Karpas-422 (cell line): ENCODE results near the gene GRID2IP. TPM values are rescaled to one million over a fixed set of nuclear protein-coding genes. Genes with fewer than 3 reads are reported as not detected.
"Not testable (repeated sequence)": the region's sequence is repeated elsewhere in the genome, so short reads cannot be mapped to it uniquely, and the experiment has no call there.

ENCODE experiments used
- DNase-seq: peaks from one replicate; pipeline ENCODE4 v3.0.0-alpha.2; 2015
- H2AFZ ChIP-seq: fragments of 200-600 bp; sonication (generic); 2 replicates; pipeline ENCODE4 v1.6.1; 2014; ENCODE audit warnings: antibody characterized with exemption, low read length, mixed read lengths
- H3K27ac ChIP-seq: fragments of 200-600 bp; sonication (generic); 2 replicates; pipeline ENCODE4 v1.5.1; 2014; ENCODE audit warnings: mild to moderate bottlenecking, low read length, moderate library complexity
- H3K27me3 ChIP-seq: fragments of 200-600 bp; sonication (generic); 2 replicates; pipeline ENCODE4 v1.6.1; 2014; ENCODE audit warnings: low read length, mixed read lengths
- H3K36me3 ChIP-seq: fragments of 200-600 bp; sonication (generic); 2 replicates; pipeline ENCODE4 v1.6.1; 2014; ENCODE audit warnings: low read length, mixed read lengths; ENCODE audit not compliant: insufficient read depth
- H3K4me1 ChIP-seq: fragments of 200-600 bp; sonication (generic); 2 replicates; pipeline ENCODE4 v1.6.1; 2014; ENCODE audit warnings: mild to moderate bottlenecking, low read length, mixed read lengths
- H3K4me2 ChIP-seq: fragments of 200-600 bp; sonication (generic); 2 replicates; pipeline ENCODE4 v1.6.1; 2014; ENCODE audit warnings: low read length, low read depth, mild to moderate bottlenecking; ENCODE audit not compliant: poor library complexity, severe bottlenecking
- H3K4me3 ChIP-seq: fragments of 200-600 bp; sonication (generic); 2 replicates; pipeline ENCODE4 v1.5.1; 2014; ENCODE audit warnings: mild to moderate bottlenecking, antibody characterized with exemption, low read length, mixed read lengths
- H3K79me2 ChIP-seq: fragments of 200-600 bp; sonication (generic); 2 replicates; pipeline ENCODE4 v1.6.1; 2014; ENCODE audit warnings: mild to moderate bottlenecking, low read length, mixed read lengths
- H3K9ac ChIP-seq: fragments of 200-600 bp; sonication (generic); 2 replicates; pipeline ENCODE4 v1.6.0; 2014; ENCODE audit warnings: low read length
- H3K9me2 ChIP-seq: fragments of 200-600 bp; sonication (generic), shearing (Covaris generic); replicated peaks from 2 replicates; pipeline ENCODE4 v1.6.0; 2014; ENCODE audit warnings: mild to moderate bottlenecking, low read length, moderate library complexity; ENCODE audit not compliant: insufficient read depth
- H3K9me3 ChIP-seq: fragments of 300-700, 200-600 bp; sonication (generic); 2 replicates; pipeline ENCODE4 v1.6.1; 2014; ENCODE audit warnings: low read length, mixed read lengths
- H4K20me1 ChIP-seq: fragments of 200-600 bp; sonication (generic); 2 replicates; pipeline ENCODE4 v1.6.1; 2014; ENCODE audit warnings: mild to moderate bottlenecking, antibody characterized with exemption, low read length, low read depth; ENCODE audit not compliant: insufficient read depth
- total RNA-seq: library from RNA; depleted of rRNA; stranded (reverse); fragments of >200 nt; shearing (Covaris generic); gene quantifications from 2 replicates; pipeline ENCODE4 v1.2.3, GENCODE V29; 2014; ENCODE audit warnings: low replicate concordance; rRNA removed

Gene GRID2IP
- not detected in 2 replicates for total RNA-seq

- Histone ChIP-seq H3K36me3 (no peaks in the 10 kb centered on the region), H4K20me1 (no peaks in the 10 kb centered on the region), H3K4me1 (no peaks in the 10 kb centered on the region), H3K79me2 (no peaks in the 10 kb centered on the region), H3K9me2 (no peaks in the 10 kb centered on the region), H3K27me3 (no peaks in the 10 kb centered on the region), H3K9ac (no peak within 1 kb of the TSS), H2AFZ (no peak within 1 kb of the TSS), H3K27ac (no peak within 1 kb of the TSS), H3K9me3 (no peaks in the 10 kb centered on the region), H3K4me3 (no peak within 1 kb of the TSS), H3K4me2 (no peak within 1 kb of the TSS)
- DNase-seq, result no peak
Measured at GRCh38 chr7:6551016-6551511, at the start of gene GRID2IP. Gene GRID2IP (minus strand): TSS chr7:6551461. CDS start chr7:6551436, 25 bp downstream.

- Histone ChIP-seq H3K9me2 (no peaks in the 10 kb centered on the region), H4K20me1 (no peaks in the 10 kb centered on the region), H3K79me2 (peaks cover 2% of the 10 kb centered on the region; the same call in 1 of the 2 replicates), H3K4me2 (no peak overlapping the region), H3K36me3 (peaks cover 20% of the 10 kb centered on the region; the same call in 1 of the 2 replicates), H3K27ac (no peak overlapping the region), H3K9me3 (no peaks in the 10 kb centered on the region), H2AFZ (no peak overlapping the region), H3K9ac (no peak overlapping the region), H3K27me3 (no peaks in the 10 kb centered on the region), H3K4me3 (no peak overlapping the region), H3K4me1 (no peaks in the 10 kb centered on the region)
- no peak for DNase-seq
Measured at GRCh38 chr7:6600093-6600492, 48.8 kb upstream of the GRID2IP start.

- Histone ChIP-seq H3K9ac (peak overlapping the region; percentile 95), H2AFZ (peak overlapping the region; percentile 64; the same call in 1 of the 2 replicates), H3K4me1 (peaks cover 17% of the 10 kb centered on the region), H4K20me1 (no peaks in the 10 kb centered on the region; the same call in 1 of the 2 replicates), H3K79me2 (peaks cover 18% of the 10 kb centered on the region), H3K4me3 (peak overlapping the region; percentile 81), H3K9me3 (no peaks in the 10 kb centered on the region), H3K36me3 (peaks cover 18% of the 10 kb centered on the region; the same call in 1 of the 2 replicates), H3K27ac (peak overlapping the region; percentile 53; the same call in 1 of the 2 replicates), H3K27me3 (no peaks in the 10 kb centered on the region), H3K4me2 (peak overlapping the region; percentile 84), H3K9me2 (no peaks in the 10 kb centered on the region)
- DNase-seq, result no peak
Measured at GRCh38 chr7:6590645-6591110, 39.4 kb upstream of the GRID2IP start.

- H3K79me2 ChIP-seq, result peaks cover 18% of the 10 kb centered on the region
- H3K9ac ChIP-seq, result peak within 1 kb of the TSS; percentile 95
- H3K27me3 ChIP-seq, result no peaks in the 10 kb centered on the region
- no peaks in the 10 kb centered on the region for H3K9me2 ChIP-seq
- H3K9me3 ChIP-seq, result no peaks in the 10 kb centered on the region
- peak within 1 kb of the TSS; percentile 81 for H3K4me3 ChIP-seq
- H3K4me1 ChIP-seq, result peaks cover 17% of the 10 kb centered on the region
- peak within 1 kb of the TSS; percentile 53; the same call in 1 of the 2 replicates for H3K27ac ChIP-seq
- peak within 1 kb of the TSS; percentile 84 for H3K4me2 ChIP-seq
- no peaks in the 10 kb centered on the region; the same call in 1 of the 2 replicates for H4K20me1 ChIP-seq
- H2AFZ ChIP-seq, result peak within 1 kb of the TSS; percentile 64; the same call in 1 of the 2 replicates
- H3K36me3 ChIP-seq, result peaks cover 17% of the 10 kb centered on the region; the same call in 1 of the 2 replicates
- peak; percentile 93 for DNase-seq
Measured at GRCh38 chr7:6589829-6590644, 38.8 kb upstream of the GRID2IP start, which contains the start of gene INTS15. Gene INTS15 (plus strand): TSS chr7:6590021. CDS start chr7:6590284, 263 bp downstream.

GRCh38 chr7:6589151-6589828 is 38.0 kb upstream of the GRID2IP start:
- Histone ChIP-seq H3K4me1 (peaks cover 17% of the 10 kb centered on the region), H3K36me3 (peaks cover 13% of the 10 kb centered on the region; the same call in 1 of the 2 replicates), H3K27ac (no peak overlapping the region), H3K9me3 (no peaks in the 10 kb centered on the region), H3K9me2 (no peaks in the 10 kb centered on the region), H3K27me3 (no peaks in the 10 kb centered on the region), H3K79me2 (peaks cover 18% of the 10 kb centered on the region), H3K4me3 (peak overlapping the region; percentile 45; the same call in 1 of the 2 replicates), H2AFZ (peak overlapping the region; percentile 52; the same call in 1 of the 2 replicates), H3K4me2 (peak overlapping the region; percentile 60), H4K20me1 (no peaks in the 10 kb centered on the region; the same call in 1 of the 2 replicates), H3K9ac (peak overlapping the region; percentile 95)
- no peak for DNase-seq

- peaks cover 17% of the 10 kb centered on the region for H3K4me1 ChIP-seq
- no peak overlapping the region for H3K27ac ChIP-seq
- H3K4me3 ChIP-seq, result no peak overlapping the region
- H3K9me2 ChIP-seq, result no peaks in the 10 kb centered on the region
- H3K27me3 ChIP-seq, result no peaks in the 10 kb centered on the region
- no peak for DNase-seq
- peaks cover 18% of the 10 kb centered on the region for H3K79me2 ChIP-seq
- no peak overlapping the region for H3K4me2 ChIP-seq
- no peaks in the 10 kb centered on the region for H3K9me3 ChIP-seq
- peaks cover 12% of the 10 kb centered on the region; the same call in 1 of the 2 replicates for H3K36me3 ChIP-seq
- H4K20me1 ChIP-seq, result no peaks in the 10 kb centered on the region; the same call in 1 of the 2 replicates
- H2AFZ ChIP-seq, result no peak overlapping the region
- no peak overlapping the region for H3K9ac ChIP-seq
Measured at GRCh38 chr7:6588566-6588965, 37.3 kb upstream of the GRID2IP start.

GRCh38 chr7:6585746-6586432 is 34.6 kb upstream of the GRID2IP start:
- not testable (repeated sequence) for H3K27ac ChIP-seq, H3K9me3 ChIP-seq, H3K9ac ChIP-seq, H4K20me1 ChIP-seq, H3K27me3 ChIP-seq, H2AFZ ChIP-seq, DNase-seq, H3K79me2 ChIP-seq, H3K4me3 ChIP-seq, H3K9me2 ChIP-seq, H3K4me2 ChIP-seq
- Histone ChIP-seq H3K36me3 (peaks cover 31% of the 10 kb centered on the region; the same call in 1 of the 2 replicates), H3K4me1 (peaks cover 16% of the 10 kb centered on the region)
